H9 (cell line): ENCODE measurements around the gene ST6GAL1. TPM values are rescaled to one million over a fixed set of nuclear protein-coding genes. Genes with fewer than 3 reads are reported as not detected.

ENCODE experiments used
- DNase-seq: peaks from one replicate; pipeline ENCODE4 v3.0.0-alpha.2; 2017
- H2AFZ ChIP-seq: one replicate; pipeline ENCODE4 v1.6.1; 2013; ENCODE audit warnings: mild to moderate bottlenecking, low read length, control low read depth, moderate library complexity
- H2AK5ac ChIP-seq: 2 replicates; pipeline ENCODE4 v1.6.1; 2013; ENCODE audit warnings: low read length, control low read depth, mixed read lengths; ENCODE audit not compliant: insufficient read length
- H2BK120ac ChIP-seq: one replicate; pipeline ENCODE4 v1.6.1; 2013; ENCODE audit warnings: low read depth, mild to moderate bottlenecking, low read length, control low read depth, inconsistent platforms; ENCODE audit not compliant: poor library complexity, severe bottlenecking
- H2BK12ac ChIP-seq: 2 replicates; pipeline ENCODE4 v1.6.1; 2013; ENCODE audit warnings: low read length, control low read depth, mixed read lengths, low read depth; ENCODE audit not compliant: insufficient read length
- H2BK15ac ChIP-seq: 2 replicates; pipeline ENCODE4 v1.6.1; 2013; ENCODE audit warnings: low read depth, low read length, control low read depth
- H2BK20ac ChIP-seq: one replicate; pipeline ENCODE4 v1.6.1; 2013; ENCODE audit warnings: low read depth, mild to moderate bottlenecking, low read length, control low read depth, inconsistent platforms; ENCODE audit not compliant: poor library complexity, severe bottlenecking
- H2BK5ac ChIP-seq: 2 replicates; pipeline ENCODE4 v1.6.1; 2013; ENCODE audit warnings: low read length, control low read depth, mixed read lengths; ENCODE audit not compliant: insufficient read length
- H3K14ac ChIP-seq: 2 replicates; pipeline ENCODE4 v1.6.1; 2013; ENCODE audit warnings: low read length, control low read depth; ENCODE audit not compliant: insufficient read depth
- H3K18ac ChIP-seq: 2 replicates; pipeline ENCODE4 v1.6.1; 2013; ENCODE audit warnings: low read depth, mild to moderate bottlenecking, mixed read lengths, low read length, control low read depth; ENCODE audit not compliant: insufficient read length
- H3K23ac ChIP-seq: 2 replicates; pipeline ENCODE4 v1.6.1; 2013; ENCODE audit warnings: low read length, control low read depth, mixed read lengths, low read depth; ENCODE audit not compliant: insufficient read length
- H3K23me2 ChIP-seq: 2 replicates; pipeline ENCODE4 v1.6.1; 2013; ENCODE audit warnings: low read depth, mild to moderate bottlenecking, mixed read lengths, low read length, control low read depth; ENCODE audit not compliant: insufficient read length, poor library complexity, severe bottlenecking
- H3K27ac ChIP-seq: 2 replicates; pipeline ENCODE4 v1.5.1; 2013; ENCODE audit warnings: low read length, control low read depth, mixed read lengths, low read depth; ENCODE audit not compliant: insufficient read length
- H3K27me3 ChIP-seq: 2 replicates; pipeline ENCODE4 v1.6.1; 2013; ENCODE audit warnings: low read length, control low read depth, inconsistent platforms; ENCODE audit not compliant: insufficient read depth
- H3K4ac ChIP-seq: 2 replicates; pipeline ENCODE4 v1.6.1; 2013; ENCODE audit warnings: low read depth, mild to moderate bottlenecking, control low read depth, inconsistent platforms, low read length, moderate library complexity
- H3K4me1 ChIP-seq: 2 replicates; pipeline ENCODE4 v1.6.1; 2013; ENCODE audit warnings: low read length, control low read depth, inconsistent platforms; ENCODE audit not compliant: insufficient read depth
- H3K4me2 ChIP-seq: 2 replicates; pipeline ENCODE4 v1.6.1; 2013; ENCODE audit warnings: low read length, control low read depth, mixed read lengths; ENCODE audit not compliant: insufficient read length, insufficient read depth
- H3K56ac ChIP-seq: 2 replicates; pipeline ENCODE4 v1.6.1; 2013; ENCODE audit warnings: low read depth, mild to moderate bottlenecking, mixed read lengths, low read length, control low read depth; ENCODE audit not compliant: insufficient read length
- H3K79me1 ChIP-seq: 2 replicates; pipeline ENCODE4 v1.6.1; 2013; ENCODE audit warnings: low read depth, mild to moderate bottlenecking, moderate library complexity, low read length, control low read depth, inconsistent platforms; ENCODE audit not compliant: insufficient read depth, poor library complexity, severe bottlenecking
- H3K79me2 ChIP-seq: 2 replicates; pipeline ENCODE4 v1.6.1; 2013; ENCODE audit warnings: low read length, control low read depth, inconsistent platforms; ENCODE audit not compliant: insufficient read depth
- H3K9ac ChIP-seq: 2 replicates; pipeline ENCODE4 v1.6.1; 2013; ENCODE audit warnings: low read length, control low read depth, mixed read lengths; ENCODE audit not compliant: insufficient read length; ENCODE audit errors: extremely low read depth
- H3K9me3 ChIP-seq: one replicate; pipeline ENCODE4 v1.6.1; 2013; ENCODE audit warnings: low read depth, low read length, inconsistent platforms; ENCODE audit not compliant: control insufficient read depth
- H3T11ph ChIP-seq: one replicate; pipeline ENCODE4 v1.6.1; 2013; ENCODE audit warnings: mild to moderate bottlenecking, low read length, control low read depth, inconsistent platforms
- H4K20me1 ChIP-seq: one replicate; pipeline ENCODE4 v1.6.1; 2013; ENCODE audit not compliant: control insufficient read depth, insufficient read length, insufficient read depth
- H4K5ac ChIP-seq: 2 replicates; pipeline ENCODE4 v1.6.1; 2013; ENCODE audit warnings: low read depth, mild to moderate bottlenecking, mixed read lengths, low read length, control low read depth; ENCODE audit not compliant: insufficient read length
- H4K8ac ChIP-seq: replicated peaks from 2 replicates; pipeline ENCODE4 v1.6.1; 2013; ENCODE audit warnings: low read length, control low read depth, mixed read lengths, low read depth; ENCODE audit not compliant: insufficient read length
- H4K91ac ChIP-seq: 2 replicates; pipeline ENCODE4 v1.6.1; 2013; ENCODE audit warnings: low read depth, mild to moderate bottlenecking, moderate library complexity, mixed read lengths, low read length, control low read depth; ENCODE audit not compliant: insufficient read length
- H3K27ac Mint-ChIP-seq, 3 experiments: 2 replicates in 2 of 3; 3 replicates in 1 of 3; pipeline ENCODE4 v1.8.0; 2020 to 2021; ENCODE audit warnings: mixed read lengths in 3 of 3, mild to moderate bottlenecking in 1 of 3, moderate library complexity in 1 of 3
- H3K27me3 Mint-ChIP-seq: 2 replicates; pipeline ENCODE4 v1.8.0; 2021; ENCODE audit warnings: low read depth, mild to moderate bottlenecking, moderate library complexity, mixed read lengths
- H3K36me3 Mint-ChIP-seq, 3 experiments: 2 replicates in 2 of 3; 3 replicates in 1 of 3; pipeline ENCODE4 v1.8.0; 2020 to 2021; ENCODE audit warnings: low read depth in 3 of 3, mixed read lengths in 3 of 3; ENCODE audit not compliant: insufficient read depth in 1 of 3
- H3K4me1 Mint-ChIP-seq, 2 experiments: 2 replicates each; pipeline ENCODE4 v1.8.0; 2020; ENCODE audit warnings: mixed read lengths in 2 of 2
- H3K4me3 Mint-ChIP-seq, 2 experiments: 2 replicates in 1 of 2; 3 replicates in 1 of 2; pipeline ENCODE4 v1.8.0; 2020 to 2021; ENCODE audit warnings: mild to moderate bottlenecking in 2 of 2, mixed read lengths in 2 of 2, moderate library complexity in 1 of 2
- H3K9me3 Mint-ChIP-seq, 2 experiments: 2 replicates in 1 of 2; 3 replicates in 1 of 2; pipeline ENCODE4 v1.8.0; 2020; ENCODE audit warnings: mild to moderate bottlenecking in 2 of 2, mixed read lengths in 2 of 2, moderate library complexity in 1 of 2
- CTCF ChIP-seq: fragments of 200-600 bp; sonication (generic); conservative IDR thresholded peaks from 3 replicates; pipeline ENCODE4 v1.8.0; 2021; ENCODE audit warnings: antibody characterized with exemption, mild to moderate bottlenecking
- WGBS: extraction: QIAGEN DNeasy Blood & Tissue Kit; methylation state at CpG from one replicate; pipeline ENCODE4 v1.1.7; 2013; ENCODE audit warnings: missing lambda C conversion rate, low lambda C conversion rate, mixed read lengths; ENCODE audit not compliant: insufficient read length; ENCODE audit errors: extremely low coverage; 5-methylcytosine and 5-hydroxymethylcytosine counted together
- total RNA-seq: library from RNA; stranded (reverse); gene quantifications from 2 replicates; pipeline ENCODE4 v1.2.1, GENCODE V29; 2021

ST6GAL1 gene
- total RNA-seq, 1 experiment from 2014 or later = 139 TPM

DNA sequence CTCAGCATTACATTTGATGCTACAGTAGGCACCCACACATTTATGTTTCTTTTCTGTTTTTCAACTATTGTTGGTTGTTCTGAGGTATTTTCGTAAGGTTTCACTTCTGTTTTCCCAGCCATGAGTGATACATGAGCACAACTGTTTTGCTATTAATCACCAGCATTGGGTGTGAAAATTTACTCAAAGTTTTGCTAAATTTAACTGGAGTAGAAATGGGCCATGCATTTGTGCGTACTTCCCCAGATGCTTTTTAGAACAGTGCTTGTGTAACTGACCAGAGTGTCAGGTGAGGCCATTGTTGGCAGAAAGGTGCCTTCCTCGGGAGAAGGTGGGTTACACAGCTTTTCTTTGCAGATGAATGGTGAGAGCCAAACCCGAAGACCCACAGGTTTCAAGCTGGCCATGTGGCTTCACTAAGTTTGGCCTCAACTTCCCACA lies 70.4 kb downstream of the ST6GAL1 start:
- Histone ChIP-seq H4K8ac (no peak overlapping the region), H3K56ac (no peak overlapping the region), H3K4me1 (peaks cover 11% of the 10 kb centered on the region; the same call in 1 of the 2 replicates), H3K23ac (no peak overlapping the region), H2AFZ (no peak overlapping the region), H2AK5ac (peak overlapping the region; percentile 51), H3K27me3 (no peaks in the 10 kb centered on the region), H3K9ac (no peak overlapping the region), H3K18ac (no peak overlapping the region), H2BK120ac (no peak overlapping the region), H3K4me2 (no peak overlapping the region), H2BK12ac (no peak overlapping the region), H2BK15ac (no peak overlapping the region), H3K23me2 (peaks cover 2% of the 10 kb centered on the region), H3T11ph (no peak overlapping the region), H3K27ac (no peak overlapping the region), H3K79me2 (peaks cover 3% of the 10 kb centered on the region; the same call in 1 of the 2 replicates), H3K79me1 (peaks cover 4% of the 10 kb centered on the region), H2BK20ac (no peak overlapping the region), H4K5ac (no peak overlapping the region), H3K14ac (no peak overlapping the region), H2BK5ac (no peak overlapping the region), H3K4ac (no peak overlapping the region), H4K91ac (peak overlapping the region; percentile 71), H4K20me1 (no peaks in the 10 kb centered on the region), H3K9me3 (no peaks in the 10 kb centered on the region)
- H3K27ac Mint-ChIP-seq = peak overlapping the region in 2 of 3 experiments; percentile 14 to 49; a peak in 3 of 7 replicates
- TF ChIP-seq CTCF = no peak
- peaks cover 54 to 57% of the 10 kb centered on the region in 2 experiments for H3K4me1 Mint-ChIP-seq
- peaks cover 34 to 51% (median 38%) of the 10 kb centered on the region in 3 experiments for H3K36me3 Mint-ChIP-seq
- no peak for DNase-seq
- no peaks in the 10 kb centered on the region for H3K9me3 Mint-ChIP-seq
- no peak overlapping the region for H3K4me3 Mint-ChIP-seq
- no peaks in the 10 kb centered on the region for H3K27me3 Mint-ChIP-seq
- no CpG with 5 or more reads among the region's 4 CpGs for WGBS
